ENCODE results near the gene USP34.
"Not testable (repeated sequence)": the region's sequence is repeated elsewhere in the genome, so short reads cannot be mapped to it uniquely, and the experiment has no call there.

USP34 gene

DNA sequence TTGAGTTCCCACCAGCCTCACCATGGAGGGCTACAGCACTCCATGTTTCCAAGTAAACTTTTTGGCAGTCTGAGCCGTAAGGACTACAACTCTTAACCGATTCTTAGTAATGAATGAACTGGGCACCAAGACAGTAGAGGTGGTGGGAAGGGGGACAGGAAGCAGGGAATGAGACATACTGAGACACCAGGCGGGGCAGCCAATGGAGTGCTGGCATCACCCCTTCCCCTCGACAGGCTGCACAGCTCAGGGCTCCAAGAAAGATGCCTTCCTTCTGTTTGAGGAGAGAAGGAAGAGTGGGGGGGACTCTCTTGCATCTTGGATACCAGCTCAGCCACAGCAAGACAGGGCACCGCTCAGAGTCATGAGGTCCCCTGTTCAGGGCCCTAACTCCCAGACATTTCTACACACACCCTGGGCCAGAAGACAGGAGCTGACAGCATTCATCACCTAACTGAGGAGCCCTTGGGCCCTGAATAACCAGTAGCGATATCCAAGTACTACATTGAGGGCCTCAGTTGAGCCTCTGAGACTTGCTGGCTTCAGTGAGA lies 45.2 kb downstream of the USP34 start:
- DNase-seq (ENCODE audit: low read depth in 2 of 2), result no peak

DNA sequence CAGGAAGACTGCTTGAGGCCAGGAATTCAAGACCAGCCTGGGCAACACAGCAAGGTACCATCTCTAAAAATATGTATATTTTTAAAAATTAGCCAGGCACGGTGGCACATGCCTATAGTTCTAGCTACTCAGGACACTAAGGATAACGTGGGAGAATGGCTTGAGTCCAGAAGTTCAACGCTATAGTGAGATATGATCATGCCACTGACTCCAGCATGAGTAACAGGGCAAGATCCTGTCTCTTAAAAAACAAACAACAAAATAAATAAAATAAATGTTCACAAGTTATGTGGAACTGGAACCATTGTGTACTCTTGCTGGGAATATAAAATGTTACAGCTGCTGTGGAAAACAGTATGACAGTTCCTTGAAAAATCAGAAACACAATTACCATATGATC lies 47.2 kb downstream of the USP34 start:
- DNase-seq (ENCODE audit: low read depth in 2 of 2), result no peak

GRCh38 chr2:61421611-61422010 lies 49.3 kb downstream of the USP34 start:
- DNase-seq (ENCODE audit: low read depth in 2 of 2), result no peak

GRCh38 chr2:61420991-61421544 lies 49.8 kb downstream of the USP34 start:
- DNase-seq (ENCODE audit: low read depth in 2 of 2), result no peak

- no peak for DNase-seq (ENCODE audit: low read depth in 2 of 2)
Observed at GRCh38 chr2:61419570-61419969, 51.3 kb downstream of the USP34 start.

GRCh38 chr2:61419129-61419528 lies 51.8 kb downstream of the USP34 start:
- no peak for DNase-seq (ENCODE audit: low read depth in 2 of 2)

DNA sequence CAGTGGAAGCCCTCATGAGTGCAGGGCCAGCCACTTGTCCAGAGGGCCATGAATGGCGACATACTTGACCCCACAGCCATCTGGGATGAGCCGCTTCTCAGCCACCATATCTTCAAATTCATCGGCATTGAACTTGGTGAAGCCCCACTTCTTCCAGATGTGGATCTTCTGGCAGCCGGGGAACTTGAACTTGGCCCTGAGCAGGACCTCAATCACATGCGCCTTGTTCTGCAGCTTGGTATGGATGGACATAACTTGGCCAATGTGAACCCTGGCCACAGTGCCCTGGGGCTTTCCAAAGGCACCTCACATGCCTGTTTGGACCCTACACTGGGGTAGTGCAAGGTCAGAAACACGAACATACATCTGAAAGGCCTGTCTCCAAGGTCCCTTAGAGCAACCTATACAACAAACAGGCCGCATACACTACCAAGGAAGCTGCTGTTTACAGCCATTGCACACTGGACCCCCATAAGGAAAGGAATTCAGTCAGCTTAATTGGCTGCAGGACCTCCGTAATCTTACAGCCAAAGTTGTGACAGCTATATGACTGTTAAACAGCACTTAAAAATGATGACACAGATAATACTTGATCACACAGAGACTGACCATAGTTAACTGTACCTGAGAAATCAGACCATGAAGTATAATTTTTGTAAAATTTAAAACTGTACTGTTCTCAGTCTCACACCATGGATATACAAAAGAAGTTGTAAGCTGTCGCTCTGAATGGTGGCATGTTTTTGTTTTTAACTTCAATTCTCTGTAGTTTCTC lies 53.8 kb downstream of the USP34 start:
- DNase-seq (ENCODE audit: low read depth in 2 of 2), result no peak

DNA sequence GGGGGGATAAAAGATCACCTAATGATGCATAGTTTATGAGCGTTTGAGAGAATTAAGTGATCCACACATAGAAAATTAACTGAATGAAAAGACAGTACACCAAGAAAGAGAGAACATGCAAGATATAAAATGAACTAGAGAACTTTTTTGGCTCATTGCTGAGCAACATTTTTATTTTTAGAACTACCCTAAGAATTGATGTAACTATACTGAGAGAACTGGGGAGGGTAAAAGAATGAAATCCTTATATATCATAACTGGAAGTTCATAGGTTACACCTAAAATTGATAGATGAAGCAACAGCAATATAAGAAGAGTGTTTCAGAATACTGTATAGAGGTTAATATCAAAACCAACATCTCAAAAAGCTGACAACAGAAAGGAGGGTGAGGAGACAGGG lies 55.6 kb downstream of the USP34 start:
- no peak for DNase-seq (ENCODE audit: low read depth in 2 of 2)

DNA sequence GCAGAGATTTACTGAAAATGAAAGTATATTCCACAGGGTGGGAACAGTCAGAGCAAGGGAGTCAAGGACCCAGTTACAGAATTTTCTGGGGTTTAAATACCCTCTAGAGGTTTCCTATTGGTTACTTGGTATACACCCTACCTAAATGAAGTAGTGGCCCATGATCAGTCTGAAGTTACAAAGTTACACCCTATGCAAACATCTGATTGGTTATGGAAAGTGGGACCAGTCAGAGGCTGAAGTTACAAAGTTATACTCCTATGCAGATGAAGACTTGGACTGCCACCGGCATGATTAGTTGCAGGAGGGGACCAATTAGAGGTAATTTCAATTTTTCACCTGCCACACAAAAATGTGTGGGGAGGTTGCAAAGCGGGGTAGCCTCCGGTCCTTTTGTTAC lies 56.2 kb downstream of the USP34 start:
- no peak for DNase-seq (ENCODE audit: low read depth in 2 of 2)

GRCh38 chr2:61411109-61411508 lies 59.8 kb downstream of the USP34 start:
- no peak for DNase-seq (ENCODE audit: low read depth in 2 of 2)

GRCh38 chr2:61410185-61410584 lies 60.7 kb downstream of the USP34 start:
- no peak for DNase-seq (ENCODE audit: low read depth in 2 of 2)

DNA sequence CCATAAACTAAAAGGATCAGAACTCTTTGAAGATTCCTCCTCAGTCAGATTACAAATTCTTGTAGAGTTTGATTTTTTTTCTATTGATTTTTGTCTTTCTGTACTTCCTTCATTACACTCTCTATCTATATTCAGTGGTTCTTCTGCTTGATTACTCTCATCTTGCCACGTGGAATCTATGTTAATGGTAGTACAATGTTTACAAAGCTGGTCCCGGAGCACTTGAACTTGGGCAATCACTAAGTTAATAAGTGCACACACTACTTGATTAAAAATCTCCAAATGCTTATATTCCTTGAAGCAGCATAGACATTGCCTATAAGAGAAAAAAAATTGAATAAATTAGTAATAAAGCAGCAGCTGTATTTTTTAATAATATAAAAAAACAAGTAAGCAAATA lies 65.1 kb downstream of the USP34 start:
- no peak for DNase-seq (ENCODE audit: low read depth in 2 of 2)

GRCh38 chr2:61404438-61404837 lies 66.4 kb downstream of the USP34 start:
- no peak for DNase-seq (ENCODE audit: low read depth in 2 of 2)

GRCh38 chr2:61398413-61398812 lies 72.5 kb downstream of the USP34 start:
- no peak for DNase-seq (ENCODE audit: low read depth in 2 of 2)

DNA sequence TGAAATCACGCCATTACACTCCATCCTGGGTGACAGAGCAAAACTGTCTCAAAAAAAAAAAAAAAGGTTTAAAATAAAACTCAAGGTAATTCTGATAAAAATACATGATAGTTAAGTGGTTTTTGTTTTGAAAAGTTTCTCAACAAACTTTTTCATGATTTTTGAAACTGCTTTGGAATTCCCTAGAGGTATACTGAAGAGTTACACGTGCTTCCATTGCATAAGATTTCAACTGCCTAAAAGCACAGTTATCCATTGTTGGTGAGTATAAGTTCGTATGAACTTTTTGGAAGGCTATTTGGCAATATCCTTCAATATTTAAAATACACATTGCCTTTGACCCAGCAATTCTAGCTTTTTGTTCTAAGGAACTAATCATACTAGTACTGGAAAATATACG lies 74.9 kb downstream of the USP34 start:
- DNase-seq (ENCODE audit: low read depth in 2 of 2), result no peak

- not testable (repeated sequence) for DNase-seq (ENCODE audit: low read depth in 2 of 2)
Observed at GRCh38 chr2:61387588-61387987, 83.3 kb downstream of the USP34 start.

DNA sequence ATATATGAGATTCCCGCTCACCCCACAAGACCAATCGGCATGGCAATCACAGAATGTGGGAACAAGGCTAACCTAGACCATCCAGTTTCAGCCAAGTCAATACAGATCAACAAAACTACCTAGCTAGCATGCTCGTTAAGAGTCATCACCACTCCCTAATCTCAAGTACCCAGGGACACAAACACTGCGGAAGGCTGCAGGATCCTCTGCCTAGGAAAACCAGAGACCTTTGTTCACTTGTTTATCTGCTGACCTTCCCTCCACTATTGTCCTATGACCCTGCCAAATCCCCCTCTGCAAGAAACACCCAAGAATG lies 90.0 kb downstream of the USP34 start:
- not testable (repeated sequence) for DNase-seq (ENCODE audit: low read depth in 2 of 2)

- no peak for DNase-seq (ENCODE audit: low read depth in 2 of 2)
Observed at GRCh38 chr2:61380056-61380881, 90.6 kb downstream of the USP34 start.

DNA sequence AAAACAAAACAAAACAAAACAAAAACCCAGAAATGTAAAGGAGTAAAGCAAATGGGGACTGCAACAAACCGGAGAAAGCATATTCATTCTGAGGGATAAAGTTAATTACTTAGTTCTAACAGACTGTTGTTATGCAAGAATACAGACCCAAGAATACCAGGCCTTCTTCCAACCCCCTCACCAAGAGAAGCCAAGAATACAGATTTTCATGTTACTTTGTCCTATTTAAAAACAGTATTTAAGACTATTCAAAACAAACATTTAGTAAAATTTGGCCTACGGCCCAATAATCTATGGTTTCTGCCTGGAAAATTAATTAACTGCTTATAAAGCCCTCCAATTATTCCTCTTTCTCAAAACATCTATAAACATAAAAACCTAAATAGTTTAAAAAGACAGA lies 91.4 kb downstream of the USP34 start:
- DNase-seq (ENCODE audit: low read depth in 2 of 2), result no peak

DNA sequence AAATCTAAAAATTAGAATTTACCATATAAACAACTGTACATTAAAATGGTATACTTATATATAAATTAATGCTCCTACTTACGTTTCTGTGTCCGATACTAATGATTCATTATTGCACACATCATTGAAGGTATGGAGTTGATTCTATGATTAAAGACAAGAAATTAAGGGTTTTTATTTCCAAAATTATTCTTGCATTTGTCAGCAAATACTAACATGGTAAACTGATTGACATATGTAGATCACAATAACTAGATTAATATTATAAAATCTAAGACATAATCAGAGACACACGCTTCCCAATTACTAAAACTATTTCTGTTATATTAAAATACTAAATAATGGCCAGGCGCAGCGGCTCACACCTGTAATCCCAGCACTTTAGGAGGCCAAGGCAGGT lies 92.6 kb downstream of the USP34 start:
- no peak for DNase-seq (ENCODE audit: low read depth in 2 of 2)

DNA sequence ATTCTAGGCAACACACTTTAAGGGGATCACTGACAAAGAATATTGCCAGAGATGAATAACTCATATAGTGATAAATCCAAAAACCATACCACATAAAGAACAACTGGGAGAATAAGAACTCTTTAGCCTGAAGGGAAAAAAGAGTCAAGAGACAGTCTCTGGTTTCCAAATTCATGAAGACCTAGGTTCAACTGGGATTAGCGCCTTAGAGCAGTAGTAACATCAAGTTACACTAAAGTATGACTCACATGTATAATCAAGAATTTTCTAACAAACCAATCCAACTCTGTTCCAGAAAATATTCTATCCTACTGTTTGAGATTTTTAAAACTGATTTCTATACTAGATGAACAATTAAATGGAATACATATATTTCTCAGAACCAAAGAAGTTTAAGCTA lies 93.8 kb downstream of the USP34 start:
- DNase-seq (ENCODE audit: low read depth in 2 of 2), result no peak

- no peak for DNase-seq (ENCODE audit: low read depth in 2 of 2)
Observed at GRCh38 chr2:61376211-61376610, 94.7 kb downstream of the USP34 start.

DNA sequence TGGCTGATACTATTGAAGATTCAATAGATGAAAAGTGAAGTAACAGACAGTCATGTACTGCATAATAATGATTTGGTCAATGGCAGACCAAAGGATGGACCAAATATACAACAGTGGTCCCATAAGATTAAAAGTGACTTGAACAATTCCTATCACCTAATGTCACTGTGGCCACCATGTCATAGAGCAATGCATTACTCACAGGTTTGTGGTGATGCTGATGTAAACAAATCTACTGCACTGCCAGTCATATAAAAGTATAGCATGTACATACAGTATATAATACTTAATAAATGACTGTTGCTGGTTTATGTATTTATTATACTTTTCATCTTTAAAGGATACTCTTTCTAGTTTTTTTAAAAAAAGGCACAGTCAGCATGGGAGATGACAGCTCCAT lies 99.9 kb downstream of the USP34 start:
- DNase-seq (ENCODE audit: low read depth in 2 of 2), result no peak
